HUES64 (cell line): Measurements from ENCODE around the gene MACROD2.
"Not testable (repeated sequence)": the region's sequence is repeated elsewhere in the genome, so short reads cannot be mapped to it uniquely, and the experiment has no call there.

ENCODE experiments used
- H3K27ac ChIP-seq: 2 replicates; pipeline ENCODE4 v1.7.0; 2013; ENCODE audit warnings: low read depth, low read length, inconsistent platforms
- H3K27me3 ChIP-seq: 2 replicates; pipeline ENCODE4 v1.6.1; 2013; ENCODE audit warnings: mild to moderate bottlenecking, low read length; ENCODE audit not compliant: insufficient read depth
- H3K36me3 ChIP-seq: 2 replicates; pipeline ENCODE4 v1.6.1; 2013; ENCODE audit warnings: mild to moderate bottlenecking, low read length; ENCODE audit not compliant: insufficient read depth
- H3K4me1 ChIP-seq: 2 replicates; pipeline ENCODE4 v1.6.1; 2013; ENCODE audit warnings: mild to moderate bottlenecking, low read length, moderate library complexity; ENCODE audit not compliant: insufficient read depth
- H3K4me3 ChIP-seq: 2 replicates; pipeline ENCODE4 v1.5.1; 2013; ENCODE audit warnings: mild to moderate bottlenecking, low read length, moderate library complexity
- H3K9ac ChIP-seq: 2 replicates; pipeline ENCODE4 v1.6.1; 2013; ENCODE audit warnings: mild to moderate bottlenecking, low read depth, low read length
- H3K9me3 ChIP-seq: 2 replicates; pipeline ENCODE4 v1.6.1; 2013; ENCODE audit warnings: low read depth, low read length; ENCODE audit not compliant: insufficient read depth
- WGBS: fragments of 150-250, 120-280 bp; methylation state at CpG from one replicate; pipeline ENCODE4 v1.1.7; 2013; ENCODE audit warnings: missing lambda C conversion rate; 5-methylcytosine and 5-hydroxymethylcytosine counted together

The MACROD2 gene

GRCh38 chr20:14264869-14265268 is 269.6 kb downstream of the MACROD2 start:
- Histone ChIP-seq H3K9me3 (no peaks in the 10 kb centered on the region), H3K27ac (no peak overlapping the region), H3K36me3 (no peaks in the 10 kb centered on the region), H3K4me1 (no peaks in the 10 kb centered on the region), H3K9ac (no peak overlapping the region), H3K4me3 (no peak overlapping the region), H3K27me3 (no peaks in the 10 kb centered on the region)

GRCh38 chr20:14266246-14266645 is 270.9 kb downstream of the MACROD2 start:
- H3K27me3 ChIP-seq: no peaks in the 10 kb centered on the region
- H3K4me3 ChIP-seq: no peak overlapping the region
- no peak overlapping the region for H3K27ac ChIP-seq
- H3K9me3 ChIP-seq: 0 out of 2 replicates have a peak, but pooled peaks cover 3% of the 10 kb centered on the region
- no peak overlapping the region for H3K9ac ChIP-seq
- no peaks in the 10 kb centered on the region for H3K36me3 ChIP-seq
- no peaks in the 10 kb centered on the region for H3K4me1 ChIP-seq

GRCh38 chr20:14270751-14271150 is 275.4 kb downstream of the MACROD2 start:
- H3K4me1 ChIP-seq: not testable (repeated sequence)
- WGBS: 94% methylated on average over 9 of the region's 9 CpGs

GRCh38 chr20:14282140-14282539 is 286.8 kb downstream of the MACROD2 start:
- 91% methylated on average over 2 of the region's 4 CpGs for WGBS
- H3K27ac ChIP-seq: no peak overlapping the region
- H3K36me3 ChIP-seq: no peaks in the 10 kb centered on the region
- no peaks in the 10 kb centered on the region for H3K9me3 ChIP-seq
- no peaks in the 10 kb centered on the region for H3K27me3 ChIP-seq
- no peak overlapping the region for H3K9ac ChIP-seq
- no peaks in the 10 kb centered on the region for H3K4me1 ChIP-seq
- no peak overlapping the region for H3K4me3 ChIP-seq

More at GRCh38 chr20:14270751-14271150, 275.4 kb downstream of the MACROD2 start:
- not testable (repeated sequence) for H3K9me3 ChIP-seq, H3K36me3 ChIP-seq, H3K4me3 ChIP-seq, H3K27me3 ChIP-seq, H3K9ac ChIP-seq, H3K27ac ChIP-seq

- H3K9me3 ChIP-seq: no peaks in the 10 kb centered on the region
- 95% methylated on average over 1 of the region's 1 CpG for WGBS
- no peaks in the 10 kb centered on the region for H3K27me3 ChIP-seq
- no peak overlapping the region for H3K27ac ChIP-seq
- no peak overlapping the region for H3K4me3 ChIP-seq
- no peak overlapping the region for H3K9ac ChIP-seq
- no peaks in the 10 kb centered on the region for H3K4me1 ChIP-seq
- no peaks in the 10 kb centered on the region for H3K36me3 ChIP-seq
These were observed 289.1 kb downstream of the MACROD2 start for GRCh38 chr20:14284443-14284842.

- H3K27me3 ChIP-seq: no peaks in the 10 kb centered on the region
- H3K4me1 ChIP-seq: no peaks in the 10 kb centered on the region
- H3K4me3 ChIP-seq: no peak overlapping the region
- WGBS: 96% methylated on average over 2 of the region's 3 CpGs
- H3K9me3 ChIP-seq: no peaks in the 10 kb centered on the region
- H3K27ac ChIP-seq: no peak overlapping the region
- H3K36me3 ChIP-seq: no peaks in the 10 kb centered on the region
- no peak overlapping the region for H3K9ac ChIP-seq
These were observed 293.3 kb downstream of the MACROD2 start for GRCh38 chr20:14288341-14289330.

- Histone ChIP-seq H3K9me3 (no peaks in the 10 kb centered on the region), H3K27me3 (no peaks in the 10 kb centered on the region), H3K9ac (no peak overlapping the region), H3K4me3 (no peak overlapping the region), H3K36me3 (no peaks in the 10 kb centered on the region), H3K4me1 (no peaks in the 10 kb centered on the region), H3K27ac (no peak overlapping the region)
- 79% methylated on average over 1 of the region's 1 CpG for WGBS
These were observed 296.2 kb downstream of the MACROD2 start for GRCh38 chr20:14291502-14291901.

GRCh38 chr20:14295238-14295637 is 299.9 kb downstream of the MACROD2 start:
- H3K9me3 ChIP-seq: no peaks in the 10 kb centered on the region
- WGBS: 46% methylated on average over 2 of the region's 2 CpGs
- no peaks in the 10 kb centered on the region for H3K36me3 ChIP-seq
- no peaks in the 10 kb centered on the region for H3K27me3 ChIP-seq
- no peak overlapping the region for H3K4me3 ChIP-seq
- no peak overlapping the region for H3K27ac ChIP-seq
- H3K4me1 ChIP-seq: no peaks in the 10 kb centered on the region
- no peak overlapping the region for H3K9ac ChIP-seq

- H3K27ac ChIP-seq: no peak overlapping the region
- no peaks in the 10 kb centered on the region for H3K27me3 ChIP-seq
- no peak overlapping the region for H3K4me3 ChIP-seq
- WGBS: 90% methylated on average over 1 of the region's 3 CpGs
- no peaks in the 10 kb centered on the region for H3K4me1 ChIP-seq
- no peaks in the 10 kb centered on the region for H3K9me3 ChIP-seq
- H3K36me3 ChIP-seq: no peaks in the 10 kb centered on the region
- no peak overlapping the region for H3K9ac ChIP-seq
These were observed 300.5 kb downstream of the MACROD2 start for GRCh38 chr20:14295770-14296309.

- H3K4me1 ChIP-seq: peaks cover 4% of the 10 kb centered on the region; the same call in 1 of the 2 replicates
- no peaks in the 10 kb centered on the region for H3K27me3 ChIP-seq
- no peaks in the 10 kb centered on the region for H3K9me3 ChIP-seq
- WGBS: 95% methylated on average over 2 of the region's 4 CpGs
- H3K9ac ChIP-seq: no peak overlapping the region
- H3K27ac ChIP-seq: no peak overlapping the region
- H3K36me3 ChIP-seq: no peaks in the 10 kb centered on the region
- no peak overlapping the region for H3K4me3 ChIP-seq
These were observed 304.5 kb downstream of the MACROD2 start for GRCh38 chr20:14299831-14300230.

- Histone ChIP-seq H3K9me3 (no peaks in the 10 kb centered on the region), H3K27me3 (no peaks in the 10 kb centered on the region), H3K9ac (no peak overlapping the region), H3K36me3 (no peaks in the 10 kb centered on the region), H3K4me1 (peaks cover 4% of the 10 kb centered on the region; the same call in 1 of the 2 replicates), H3K27ac (no peak overlapping the region), H3K4me3 (no peak overlapping the region)
- WGBS: 97% methylated on average over 6 of the region's 6 CpGs
These were observed 307.8 kb downstream of the MACROD2 start for GRCh38 chr20:14303106-14303505.
